ENCODE measurements around the gene PF4V1.

PF4V1 gene

GRCh38 chr4:73855406-73855805 is 2.3 kb downstream of the PF4V1 start:
- TF ChIP-seq SUZ12 (IDR thresholded peaks at IDR 0.05; ENCODE audit: extremely low read depth, insufficient read depth, insufficient read length) (no peak), YY1 (IDR thresholded peaks at IDR 0.05; ENCODE audit: insufficient read depth, insufficient read length) (no peak), ZNF274 (IDR thresholded peaks at IDR 0.05; ENCODE audit: low read depth, low read length) (no peak)
- H3K4me3 ChIP-seq (ENCODE audit: insufficient read length, low read depth): no peak overlapping the region
- no peaks in the 10 kb centered on the region for H3K27me3 ChIP-seq (ENCODE audit: insufficient read depth, insufficient read length)
- H3K9me3 ChIP-seq (ENCODE audit: insufficient read depth, low read length): no peaks in the 10 kb centered on the region
- H3K36me3 ChIP-seq (ENCODE audit: insufficient read depth, insufficient read length, low read length): no peaks in the 10 kb centered on the region
- DNase-seq (ENCODE audit: low read depth, low spot score): no peak
- H3K4me1 ChIP-seq (ENCODE audit: insufficient read depth, insufficient read length): no peaks in the 10 kb centered on the region
- no peak overlapping the region for H3K9ac ChIP-seq (ENCODE audit: insufficient read length, low read depth)

GRCh38 chr4:73856518-73856917 is 3.4 kb downstream of the PF4V1 start:
- Histone ChIP-seq H3K4me3 (ENCODE audit: insufficient read length, low read depth) (no peak overlapping the region), H3K4me1 (ENCODE audit: insufficient read depth, insufficient read length) (no peaks in the 10 kb centered on the region), H3K27me3 (ENCODE audit: insufficient read depth, insufficient read length) (no peaks in the 10 kb centered on the region), H3K36me3 (ENCODE audit: insufficient read depth, insufficient read length, low read length) (no peaks in the 10 kb centered on the region), H3K9me3 (ENCODE audit: insufficient read depth, low read length) (no peaks in the 10 kb centered on the region), H3K9ac (ENCODE audit: insufficient read length, low read depth) (no peak overlapping the region)
- no peak for DNase-seq (ENCODE audit: low read depth, low spot score)
- TF ChIP-seq SUZ12 (IDR thresholded peaks at IDR 0.05; ENCODE audit: extremely low read depth, insufficient read depth, insufficient read length) (no peak), YY1 (IDR thresholded peaks at IDR 0.05; ENCODE audit: insufficient read depth, insufficient read length) (no peak), ZNF274 (IDR thresholded peaks at IDR 0.05; ENCODE audit: low read depth, low read length) (no peak)

GRCh38 chr4:73859614-73860088 is 6.6 kb downstream of the PF4V1 start:
- TF ChIP-seq SUZ12 (IDR thresholded peaks at IDR 0.05; ENCODE audit: extremely low read depth, insufficient read depth, insufficient read length) (no peak), ZNF274 (IDR thresholded peaks at IDR 0.05; ENCODE audit: low read depth, low read length) (no peak), YY1 (IDR thresholded peaks at IDR 0.05; ENCODE audit: insufficient read depth, insufficient read length) (no peak)
- no peaks in the 10 kb centered on the region for H3K36me3 ChIP-seq (ENCODE audit: insufficient read depth, insufficient read length, low read length)
- no peak overlapping the region for H3K9ac ChIP-seq (ENCODE audit: insufficient read length, low read depth)
- H3K4me3 ChIP-seq (ENCODE audit: insufficient read length, low read depth): no peak overlapping the region
- H3K9me3 ChIP-seq (ENCODE audit: insufficient read depth, low read length): no peaks in the 10 kb centered on the region
- no peak for DNase-seq (ENCODE audit: low read depth, low spot score)
- no peaks in the 10 kb centered on the region for H3K27me3 ChIP-seq (ENCODE audit: insufficient read depth, insufficient read length)
- no peaks in the 10 kb centered on the region for H3K4me1 ChIP-seq (ENCODE audit: insufficient read depth, insufficient read length)

DNA sequence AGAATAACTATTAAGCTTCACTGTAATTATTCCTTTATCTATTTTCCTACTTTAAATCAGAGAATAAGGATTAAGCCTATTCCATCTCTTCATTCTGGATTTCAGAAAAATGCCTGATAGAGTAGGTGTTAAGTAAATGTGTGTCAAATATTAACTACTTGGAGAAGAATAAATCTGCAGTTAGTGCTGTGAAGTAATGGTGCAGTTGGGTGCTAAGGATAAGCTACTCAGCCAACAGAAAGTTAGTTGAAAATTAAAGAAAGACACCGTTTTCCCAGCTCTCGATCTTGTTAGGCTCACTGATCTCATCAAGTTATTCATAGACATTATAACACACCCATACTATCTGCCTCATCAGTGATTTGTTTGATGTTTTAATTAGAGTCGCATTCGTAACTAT is 7.1 kb downstream of the PF4V1 start:
- Histone ChIP-seq H3K9ac (ENCODE audit: insufficient read length, low read depth) (no peak overlapping the region), H3K4me1 (ENCODE audit: insufficient read depth, insufficient read length) (no peaks in the 10 kb centered on the region), H3K4me3 (ENCODE audit: insufficient read length, low read depth) (no peak overlapping the region), H3K36me3 (ENCODE audit: insufficient read depth, insufficient read length, low read length) (no peaks in the 10 kb centered on the region), H3K9me3 (ENCODE audit: insufficient read depth, low read length) (no peaks in the 10 kb centered on the region), H3K27me3 (ENCODE audit: insufficient read depth, insufficient read length) (no peaks in the 10 kb centered on the region)
- no peak for DNase-seq (ENCODE audit: low read depth, low spot score)
- no peak for TF ChIP-seq SUZ12 (IDR thresholded peaks at IDR 0.05; ENCODE audit: extremely low read depth, insufficient read depth, insufficient read length)
- TF ChIP-seq ZNF274 (IDR thresholded peaks at IDR 0.05; ENCODE audit: low read depth, low read length): no peak
- TF ChIP-seq YY1 (IDR thresholded peaks at IDR 0.05; ENCODE audit: insufficient read depth, insufficient read length): no peak

DNA sequence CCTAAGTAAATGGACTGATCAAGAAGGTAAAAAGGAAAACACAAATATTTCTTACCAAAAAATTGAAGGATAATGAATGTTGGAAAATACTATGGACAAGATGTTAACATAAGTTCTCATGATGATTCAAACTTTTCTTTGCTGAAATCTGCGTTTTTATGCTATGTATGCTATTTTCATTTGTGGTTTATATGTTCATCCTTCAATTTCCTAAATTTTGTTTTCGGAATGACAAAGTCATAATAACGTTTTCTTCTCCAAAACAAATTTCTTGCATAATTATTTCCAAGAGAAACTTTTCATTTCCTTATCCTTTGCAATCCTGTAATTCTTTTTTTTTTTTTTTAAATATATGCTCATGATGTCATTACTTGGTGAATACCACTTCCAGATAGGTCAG is 7.8 kb downstream of the PF4V1 start:
- Histone ChIP-seq H3K36me3 (ENCODE audit: insufficient read depth, insufficient read length, low read length) (no peaks in the 10 kb centered on the region), H3K4me3 (ENCODE audit: insufficient read length, low read depth) (no peak overlapping the region), H3K27me3 (ENCODE audit: insufficient read depth, insufficient read length) (no peaks in the 10 kb centered on the region), H3K9me3 (ENCODE audit: insufficient read depth, low read length) (no peaks in the 10 kb centered on the region), H3K9ac (ENCODE audit: insufficient read length, low read depth) (no peak overlapping the region), H3K4me1 (ENCODE audit: insufficient read depth, insufficient read length) (no peaks in the 10 kb centered on the region)
- no peak for DNase-seq (ENCODE audit: low read depth, low spot score)
- TF ChIP-seq ZNF274 (IDR thresholded peaks at IDR 0.05; ENCODE audit: low read depth, low read length) (no peak), YY1 (IDR thresholded peaks at IDR 0.05; ENCODE audit: insufficient read depth, insufficient read length) (no peak), SUZ12 (IDR thresholded peaks at IDR 0.05; ENCODE audit: extremely low read depth, insufficient read depth, insufficient read length) (no peak)

- no peak overlapping the region for H3K9ac ChIP-seq (ENCODE audit: insufficient read length, low read depth)
- no peaks in the 10 kb centered on the region for H3K36me3 ChIP-seq (ENCODE audit: insufficient read depth, insufficient read length, low read length)
- no peaks in the 10 kb centered on the region for H3K9me3 ChIP-seq (ENCODE audit: insufficient read depth, low read length)
- no peak for TF ChIP-seq YY1 (IDR thresholded peaks at IDR 0.05; ENCODE audit: insufficient read depth, insufficient read length)
- no peak for TF ChIP-seq SUZ12 (IDR thresholded peaks at IDR 0.05; ENCODE audit: extremely low read depth, insufficient read depth, insufficient read length)
- no peak for TF ChIP-seq ZNF274 (IDR thresholded peaks at IDR 0.05; ENCODE audit: low read depth, low read length)
- H3K27me3 ChIP-seq (ENCODE audit: insufficient read depth, insufficient read length): no peaks in the 10 kb centered on the region
- no peak for DNase-seq (ENCODE audit: low read depth, low spot score)
- no peak overlapping the region for H3K4me3 ChIP-seq (ENCODE audit: insufficient read length, low read depth)
- H3K4me1 ChIP-seq (ENCODE audit: insufficient read depth, insufficient read length): no peaks in the 10 kb centered on the region
Measured at GRCh38 chr4:73862322-73862721, 9.2 kb downstream of the PF4V1 start.

DNA sequence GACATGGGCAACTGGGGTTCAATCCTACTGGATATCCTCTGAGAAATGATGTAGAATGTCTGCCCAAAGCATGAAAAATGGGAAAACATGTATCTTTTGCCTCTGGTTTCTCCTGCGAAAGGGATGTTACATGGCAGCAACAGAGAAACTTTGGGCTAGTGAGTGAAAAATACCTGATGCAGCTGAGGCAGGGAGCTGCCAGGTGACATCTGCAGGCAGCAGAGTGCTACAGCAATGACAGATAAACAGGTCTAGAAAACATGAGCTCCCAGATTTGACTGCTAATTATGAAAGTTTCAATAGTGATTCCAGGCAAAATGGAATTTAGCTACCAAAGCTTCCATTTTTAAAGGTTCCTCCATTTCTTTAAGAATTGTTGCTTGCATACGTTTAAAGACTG is 11.3 kb downstream of the PF4V1 start:
- no peaks in the 10 kb centered on the region for H3K4me1 ChIP-seq (ENCODE audit: insufficient read depth, insufficient read length)
- no peak overlapping the region for H3K9ac ChIP-seq (ENCODE audit: insufficient read length, low read depth)
- no peaks in the 10 kb centered on the region for H3K9me3 ChIP-seq (ENCODE audit: insufficient read depth, low read length)
- H3K36me3 ChIP-seq (ENCODE audit: insufficient read depth, insufficient read length, low read length): no peaks in the 10 kb centered on the region
- H3K27me3 ChIP-seq (ENCODE audit: insufficient read depth, insufficient read length): peaks cover 11% of the 10 kb centered on the region
- TF ChIP-seq ZNF274 (IDR thresholded peaks at IDR 0.05; ENCODE audit: low read depth, low read length): no peak
- no peak for TF ChIP-seq YY1 (IDR thresholded peaks at IDR 0.05; ENCODE audit: insufficient read depth, insufficient read length)
- no peak for TF ChIP-seq SUZ12 (IDR thresholded peaks at IDR 0.05; ENCODE audit: extremely low read depth, insufficient read depth, insufficient read length)
- H3K4me3 ChIP-seq (ENCODE audit: insufficient read length, low read depth): no peak overlapping the region
- no peak for DNase-seq (ENCODE audit: low read depth, low spot score)

All from NT2/D1 (cell line).